Measurements from ENCODE around the gene TYROBP.

TYROBP gene

GRCh38 chr19:35874392-35874930 is 33.6 kb downstream of the TYROBP start:
- TF ChIP-seq CTCF (IDR thresholded peaks at IDR 0.05; ENCODE audit: low read length): no peak
- TF ChIP-seq EZH2 (IDR thresholded peaks at IDR 0.05; ENCODE audit: borderline replicate concordance, low read length): no peak
- Histone ChIP-seq H3K4me1 (ENCODE audit: insufficient read depth, low read length, severe bottlenecking) (peaks cover 8% of the 10 kb centered on the region), H3K79me2 (ENCODE audit: insufficient read depth, low read length) (no peaks in the 10 kb centered on the region), H3K4me3 (ENCODE audit: low read depth, low read length, poor library complexity, severe bottlenecking) (no peak overlapping the region), H3K9me3 (ENCODE audit: low read length) (no peaks in the 10 kb centered on the region), H3K36me3 (ENCODE audit: insufficient read depth, low read length) (no peaks in the 10 kb centered on the region), H3K4me2 (ENCODE audit: low read length) (no peak overlapping the region), H3F3A (ENCODE audit: insufficient read depth, low read length) (no peaks in the 10 kb centered on the region), H3K27ac (ENCODE audit: low read depth, low read length, poor library complexity, severe bottlenecking) (no peak overlapping the region), H2AFZ (ENCODE audit: low read length) (no peak overlapping the region), H3K9ac (ENCODE audit: low read length) (no peak overlapping the region), H3K27me3 (ENCODE audit: insufficient read depth, low read length) (no peaks in the 10 kb centered on the region), H4K20me1 (ENCODE audit: insufficient read depth, low read length) (no peaks in the 10 kb centered on the region), H3K9me2 (ENCODE audit: low read depth, low read length) (no peaks in the 10 kb centered on the region)

- Histone ChIP-seq H3K9me3 (ENCODE audit: low read length) (no peaks in the 10 kb centered on the region), H3K4me2 (ENCODE audit: low read length) (no peak overlapping the region), H3K79me2 (ENCODE audit: insufficient read depth, low read length) (no peaks in the 10 kb centered on the region), H4K20me1 (ENCODE audit: insufficient read depth, low read length) (no peaks in the 10 kb centered on the region), H3K36me3 (ENCODE audit: insufficient read depth, low read length) (no peaks in the 10 kb centered on the region), H2AFZ (ENCODE audit: low read length) (no peak overlapping the region), H3K9me2 (ENCODE audit: low read depth, low read length) (no peaks in the 10 kb centered on the region), H3K27ac (ENCODE audit: low read depth, low read length, poor library complexity, severe bottlenecking) (no peak overlapping the region), H3K4me3 (ENCODE audit: low read depth, low read length, poor library complexity, severe bottlenecking) (no peak overlapping the region), H3F3A (ENCODE audit: insufficient read depth, low read length) (no peaks in the 10 kb centered on the region), H3K27me3 (ENCODE audit: insufficient read depth, low read length) (peaks cover 4% of the 10 kb centered on the region; the same call in 1 of the 2 replicates), H3K9ac (ENCODE audit: low read length) (no peak overlapping the region), H3K4me1 (ENCODE audit: insufficient read depth, low read length, severe bottlenecking) (peaks cover 18% of the 10 kb centered on the region)
- no peak for TF ChIP-seq EZH2 (IDR thresholded peaks at IDR 0.05; ENCODE audit: borderline replicate concordance, low read length)
- TF ChIP-seq CTCF (IDR thresholded peaks at IDR 0.05; ENCODE audit: low read length): no peak
These were observed 35.9 kb downstream of the TYROBP start for GRCh38 chr19:35872180-35872579.

GRCh38 chr19:35871611-35872010 is 36.5 kb downstream of the TYROBP start:
- H3F3A ChIP-seq (ENCODE audit: insufficient read depth, low read length): no peaks in the 10 kb centered on the region
- H3K9me2 ChIP-seq (ENCODE audit: low read depth, low read length): no peaks in the 10 kb centered on the region
- TF ChIP-seq EZH2 (IDR thresholded peaks at IDR 0.05; ENCODE audit: borderline replicate concordance, low read length) (no peak), CTCF (IDR thresholded peaks at IDR 0.05; ENCODE audit: low read length) (no peak)
- H3K9ac ChIP-seq (ENCODE audit: low read length): no peak overlapping the region
- H3K4me3 ChIP-seq (ENCODE audit: low read depth, low read length, poor library complexity, severe bottlenecking): no peak overlapping the region
- no peaks in the 10 kb centered on the region for H3K79me2 ChIP-seq (ENCODE audit: insufficient read depth, low read length)
- no peaks in the 10 kb centered on the region for H4K20me1 ChIP-seq (ENCODE audit: insufficient read depth, low read length)
- no peak overlapping the region for H3K4me2 ChIP-seq (ENCODE audit: low read length)
- no peak overlapping the region for H2AFZ ChIP-seq (ENCODE audit: low read length)
- H3K36me3 ChIP-seq (ENCODE audit: insufficient read depth, low read length): no peaks in the 10 kb centered on the region
- H3K27me3 ChIP-seq (ENCODE audit: insufficient read depth, low read length): peaks cover 4% of the 10 kb centered on the region; the same call in 1 of the 2 replicates
- H3K9me3 ChIP-seq (ENCODE audit: low read length): no peaks in the 10 kb centered on the region
- peaks cover 18% of the 10 kb centered on the region for H3K4me1 ChIP-seq (ENCODE audit: insufficient read depth, low read length, severe bottlenecking)
- no peak overlapping the region for H3K27ac ChIP-seq (ENCODE audit: low read depth, low read length, poor library complexity, severe bottlenecking)

Measured in OCI-LY1 (cell line).